AG09309 (cell line): ENCODE data around the gene MEGF11.

Source experiments
- DNase-seq: peaks from one replicate; pipeline ENCODE4 v3.0.0-alpha.2; 2010; ENCODE audit warnings: low read depth
- H3K4me3 ChIP-seq: 2 replicates; pipeline ENCODE4 v1.5.1; 2011; ENCODE audit warnings: mild to moderate bottlenecking, low read depth, low read length, moderate library complexity; ENCODE audit not compliant: control insufficient read depth
- CTCF ChIP-seq: IDR thresholded peaks from 2 replicates; pipeline ENCODE4 v1.5.1; 2011; ENCODE audit warnings: mild to moderate bottlenecking, low read depth, low read length, inconsistent platforms; ENCODE audit not compliant: insufficient read depth, control insufficient read depth; ENCODE audit errors: missing control alignments

The MEGF11 gene

GRCh38 chr15:66186049-66186825 lies 67.3 kb downstream of the MEGF11 start:
- no peak overlapping the region for H3K4me3 ChIP-seq
- DNase-seq, result no peak
- TF ChIP-seq CTCF, result no peak

- DNase-seq, result no peak
- no peak for TF ChIP-seq CTCF
- H3K4me3 ChIP-seq, result no peak overlapping the region
These were observed 68.4 kb downstream of the MEGF11 start for GRCh38 chr15:66184936-66185790.

- DNase-seq, result no peak
- H3K4me3 ChIP-seq, result no peak overlapping the region
- no peak for TF ChIP-seq CTCF
These were observed 69.1 kb downstream of the MEGF11 start for GRCh38 chr15:66184492-66184891.

- DNase-seq, result no peak
- H3K4me3 ChIP-seq, result no peak overlapping the region
- TF ChIP-seq CTCF, result no peak
These were observed 72.9 kb downstream of the MEGF11 start for GRCh38 chr15:66180531-66181097.

- no peak for TF ChIP-seq CTCF
- no peak overlapping the region for H3K4me3 ChIP-seq
- no peak for DNase-seq
These were observed 75.0 kb downstream of the MEGF11 start for GRCh38 chr15:66178531-66178910.

- TF ChIP-seq CTCF, result no peak
- DNase-seq, result no peak
- no peak overlapping the region for H3K4me3 ChIP-seq
These were observed 81.1 kb downstream of the MEGF11 start for GRCh38 chr15:66172324-66172980.
